Measurements from ENCODE around the gene ULK3. TPM values are rescaled to one million over a fixed set of nuclear protein-coding genes. Genes with fewer than 3 reads are reported as not detected.

The ULK3 gene
- total RNA-seq, 2 donors from 2014 or later, result 48.5 to 53.8 TPM

- H3K27me3 Mint-ChIP-seq (ENCODE audit: low read depth), result peaks cover 6% of the 10 kb centered on the region
- H3K27ac Mint-ChIP-seq, result no peak overlapping the region
- H3K4me3 Mint-ChIP-seq, result no peak overlapping the region
- ATAC-seq (replicated peaks in 1 of 2) (no peak), DNase-seq (no peak)
- peaks cover 0 to 2% of the 10 kb centered on the region in 2 donors for H3K36me3 Mint-ChIP-seq (ENCODE audit: insufficient read depth in 2 of 2)
- H3K9me3 Mint-ChIP-seq, result no peaks in the 10 kb centered on the region
- peaks cover 22% of the 10 kb centered on the region for H3K4me1 Mint-ChIP-seq (ENCODE audit: low read depth)
These were observed 9.4 kb downstream of the ULK3 start for GRCh38 chr15:74833376-74834107.

- Mint-ChIP-seq H3K4me1 (ENCODE audit: low read depth) (peaks cover 24% of the 10 kb centered on the region), H3K36me3 (ENCODE audit: insufficient read depth in 2 of 2) (peaks cover 0 to 2% of the 10 kb centered on the region in 2 donors), H3K27me3 (ENCODE audit: low read depth) (peaks cover 13% of the 10 kb centered on the region), H3K4me3 (no peak overlapping the region), H3K27ac (peak overlapping the region; percentile 49), H3K9me3 (no peaks in the 10 kb centered on the region)
- no peak for ATAC-seq (replicated peaks in 1 of 2)
- DNase-seq, result no peak
These were observed 10.1 kb downstream of the ULK3 start for GRCh38 chr15:74832826-74833225.

DNA sequence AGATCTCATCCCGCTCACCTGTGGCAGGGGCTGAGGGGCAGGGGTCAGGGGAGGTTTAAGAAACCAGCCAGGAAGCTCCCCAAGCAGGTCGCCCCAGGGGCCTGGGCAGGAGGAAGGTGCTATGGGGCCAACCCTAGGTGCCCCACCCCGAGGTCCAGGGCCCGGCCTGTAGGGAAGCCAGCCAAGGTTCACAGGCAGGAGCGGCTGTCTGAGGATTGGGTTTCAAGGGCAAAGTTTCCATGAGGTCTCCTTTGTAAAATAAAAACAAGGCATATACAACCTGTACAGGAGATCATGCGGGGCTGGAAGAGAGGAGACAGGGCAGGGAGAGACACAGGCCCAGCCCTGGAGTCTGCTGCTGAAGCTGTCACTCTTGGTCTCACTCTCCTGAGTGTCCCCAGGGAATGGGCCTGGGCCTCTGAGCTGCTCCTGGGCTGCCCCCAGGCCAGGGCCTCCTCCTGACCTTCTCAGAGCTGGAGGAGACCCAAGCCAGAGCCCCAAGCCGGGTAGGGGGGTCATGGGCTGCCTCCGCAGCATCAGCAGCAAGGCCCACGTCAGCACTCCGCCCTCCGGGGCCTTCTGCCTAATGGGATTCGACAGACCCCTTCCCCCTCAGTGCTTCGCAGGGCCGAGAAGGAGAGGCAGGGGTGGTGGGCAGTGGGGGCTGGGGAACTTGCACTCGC, 11.0 kb downstream of the ULK3 start:
- H3K36me3 Mint-ChIP-seq (ENCODE audit: insufficient read depth in 2 of 2), result peaks cover 0 to 2% of the 10 kb centered on the region in 2 donors
- DNase-seq (no peak), ATAC-seq (replicated peaks in 1 of 2) (no peak)
- no peaks in the 10 kb centered on the region for H3K9me3 Mint-ChIP-seq
- H3K27me3 Mint-ChIP-seq (ENCODE audit: low read depth), result peaks cover 22% of the 10 kb centered on the region
- H3K4me3 Mint-ChIP-seq, result no peak overlapping the region
- H3K4me1 Mint-ChIP-seq (ENCODE audit: low read depth), result peaks cover 24% of the 10 kb centered on the region
- H3K27ac Mint-ChIP-seq, result no peak overlapping the region

GRCh38 chr15:74830868-74831267, 12.1 kb downstream of the ULK3 start:
- H3K4me3 Mint-ChIP-seq, result no peak overlapping the region
- no peak overlapping the region for H3K27ac Mint-ChIP-seq
- H3K9me3 Mint-ChIP-seq, result no peaks in the 10 kb centered on the region
- DNase-seq (no peak), ATAC-seq (replicated peaks in 1 of 2) (no peak)
- peaks cover 29% of the 10 kb centered on the region for H3K27me3 Mint-ChIP-seq (ENCODE audit: low read depth)
- H3K36me3 Mint-ChIP-seq (ENCODE audit: insufficient read depth in 2 of 2), result peaks cover 0 to under 1% of the 10 kb centered on the region in 2 donors
- H3K4me1 Mint-ChIP-seq (ENCODE audit: low read depth), result peaks cover 24% of the 10 kb centered on the region

DNA sequence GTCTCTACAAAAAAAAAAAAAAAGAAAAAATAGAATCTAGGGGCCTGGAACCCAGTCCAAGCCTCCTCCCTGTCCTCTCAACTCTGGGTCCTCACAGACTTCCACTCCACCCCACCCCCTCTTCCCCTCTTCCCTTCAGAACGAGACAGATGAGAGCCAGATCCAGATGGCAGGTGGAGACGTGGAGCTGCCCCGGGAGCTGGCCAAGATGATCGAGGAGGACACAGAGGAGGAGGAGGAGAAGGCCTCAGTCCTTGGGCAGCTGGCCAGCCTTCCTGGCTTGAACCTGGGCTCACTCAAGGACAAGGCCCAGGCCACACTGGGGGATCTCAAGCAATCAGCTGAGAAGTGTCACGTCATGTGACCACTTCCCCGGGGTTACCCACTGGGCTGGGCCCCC, 13.0 kb downstream of the ULK3 start:
- Mint-ChIP-seq H3K27me3 (ENCODE audit: low read depth) (peaks cover 36% of the 10 kb centered on the region), H3K27ac (no peak overlapping the region), H3K36me3 (ENCODE audit: insufficient read depth in 2 of 2) (no peaks in the 10 kb centered on the region), H3K4me3 (no peak overlapping the region), H3K9me3 (no peaks in the 10 kb centered on the region), H3K4me1 (ENCODE audit: low read depth) (peaks cover 24% of the 10 kb centered on the region)
- no peak for ATAC-seq (replicated peaks in 1 of 2)
- DNase-seq, result no peak

DNA sequence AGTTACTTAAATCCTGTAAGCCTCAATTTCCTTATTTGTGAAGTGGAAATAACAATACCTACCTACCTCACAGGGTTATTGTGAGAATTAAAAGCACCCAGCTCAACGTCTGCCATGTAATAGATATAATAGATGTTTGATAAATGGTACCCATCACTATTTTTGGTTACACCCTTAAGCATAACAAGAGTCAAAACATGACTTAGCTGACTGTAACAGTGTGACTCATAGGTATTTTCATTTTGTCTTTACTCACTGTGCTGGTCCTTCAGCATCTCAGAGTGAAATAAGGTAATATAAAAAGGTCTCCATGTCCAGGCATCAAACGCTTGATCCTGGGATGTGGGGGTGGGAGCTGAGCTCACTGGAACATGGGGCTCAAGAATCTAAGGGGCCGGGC, 13.5 kb downstream of the ULK3 start:
- H3K4me1 Mint-ChIP-seq (ENCODE audit: low read depth), result peaks cover 24% of the 10 kb centered on the region
- ATAC-seq (replicated peaks in 1 of 2), result peak; percentile 94 to 96
- H3K9me3 Mint-ChIP-seq, result no peaks in the 10 kb centered on the region
- H3K36me3 Mint-ChIP-seq (ENCODE audit: insufficient read depth in 2 of 2), result no peaks in the 10 kb centered on the region
- DNase-seq, result no peak
- H3K4me3 Mint-ChIP-seq, result no peak overlapping the region
- H3K27ac Mint-ChIP-seq, result no peak overlapping the region
- peaks cover 41% of the 10 kb centered on the region for H3K27me3 Mint-ChIP-seq (ENCODE audit: low read depth)

GRCh38 chr15:74828835-74829234, 14.1 kb downstream of the ULK3 start:
- peaks cover 48% of the 10 kb centered on the region for H3K27me3 Mint-ChIP-seq (ENCODE audit: low read depth)
- no peak for ATAC-seq (replicated peaks in 1 of 2)
- no peak overlapping the region for H3K27ac Mint-ChIP-seq
- peaks cover 24% of the 10 kb centered on the region for H3K4me1 Mint-ChIP-seq (ENCODE audit: low read depth)
- DNase-seq, result no peak
- H3K4me3 Mint-ChIP-seq, result no peak overlapping the region
- no peaks in the 10 kb centered on the region for H3K9me3 Mint-ChIP-seq
- H3K36me3 Mint-ChIP-seq (ENCODE audit: insufficient read depth in 2 of 2), result no peaks in the 10 kb centered on the region

GRCh38 chr15:74827614-74828013, 15.3 kb downstream of the ULK3 start:
- Mint-ChIP-seq H3K4me1 (ENCODE audit: low read depth) (peaks cover 24% of the 10 kb centered on the region), H3K27me3 (ENCODE audit: low read depth) (peaks cover 50% of the 10 kb centered on the region), H3K36me3 (ENCODE audit: insufficient read depth in 2 of 2) (no peaks in the 10 kb centered on the region), H3K27ac (no peak overlapping the region), H3K4me3 (no peak overlapping the region), H3K9me3 (no peaks in the 10 kb centered on the region)
- DNase-seq, result no peak
- ATAC-seq (replicated peaks in 1 of 2), result no peak

DNA sequence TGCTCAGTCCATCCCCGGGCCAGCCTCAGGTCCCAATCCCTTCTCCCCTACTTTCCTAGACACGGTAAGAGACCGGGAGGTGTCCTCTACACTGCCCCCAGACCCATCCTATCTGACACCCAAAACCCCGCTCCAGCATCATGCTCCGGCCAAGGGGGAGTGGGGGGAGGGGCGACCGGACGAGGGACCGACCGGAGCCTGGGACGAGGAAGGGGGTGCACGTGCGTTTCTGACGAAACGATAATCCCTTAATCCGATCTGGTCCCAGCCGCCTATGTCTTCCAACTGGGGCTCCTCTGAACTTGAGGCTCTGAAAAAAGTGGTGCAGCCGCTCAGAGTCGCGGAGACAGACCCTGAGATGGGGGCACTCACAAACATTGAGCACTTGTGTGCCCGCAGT, 16.0 kb downstream of the ULK3 start:
- H3K36me3 Mint-ChIP-seq (ENCODE audit: insufficient read depth in 2 of 2), result no peaks in the 10 kb centered on the region
- H3K4me3 Mint-ChIP-seq, result no peak overlapping the region
- ATAC-seq (replicated peaks in 1 of 2) (no peak), DNase-seq (no peak)
- no peak overlapping the region for H3K27ac Mint-ChIP-seq
- H3K27me3 Mint-ChIP-seq (ENCODE audit: low read depth), result peaks cover 50% of the 10 kb centered on the region
- H3K4me1 Mint-ChIP-seq (ENCODE audit: low read depth), result peaks cover 24% of the 10 kb centered on the region
- H3K9me3 Mint-ChIP-seq, result no peaks in the 10 kb centered on the region

GRCh38 chr15:74826364-74826819, 16.6 kb downstream of the ULK3 start, which contains the start of gene CPLX3:
Gene CPLX3, plus strand, starts transcription at chr15:74826627. Its CDS starts 77 bp downstream, at chr15:74826704.
- H3K4me1 Mint-ChIP-seq (ENCODE audit: low read depth), result peaks cover 24% of the 10 kb centered on the region
- H3K4me3 Mint-ChIP-seq, result no peak within 1 kb of the TSS
- peaks cover 50% of the 10 kb centered on the region for H3K27me3 Mint-ChIP-seq (ENCODE audit: low read depth)
- ATAC-seq (replicated peaks in 1 of 2) (peak; percentile 14 to 19), DNase-seq (peak; percentile 50 to 61)
- H3K9me3 Mint-ChIP-seq, result no peaks in the 10 kb centered on the region
- H3K27ac Mint-ChIP-seq, result no peak within 1 kb of the TSS
- H3K36me3 Mint-ChIP-seq (ENCODE audit: insufficient read depth in 2 of 2), result no peaks in the 10 kb centered on the region

GRCh38 chr15:74825866-74826265, 17.1 kb downstream of the ULK3 start:
- Mint-ChIP-seq H3K36me3 (ENCODE audit: insufficient read depth in 2 of 2) (no peaks in the 10 kb centered on the region), H3K27ac (no peak overlapping the region), H3K4me3 (no peak overlapping the region), H3K27me3 (ENCODE audit: low read depth) (peaks cover 50% of the 10 kb centered on the region), H3K4me1 (ENCODE audit: low read depth) (peaks cover 24% of the 10 kb centered on the region), H3K9me3 (no peaks in the 10 kb centered on the region)
- ATAC-seq (replicated peaks in 1 of 2) (no peak), DNase-seq (no peak)

GRCh38 chr15:74824976-74825375, 18.0 kb downstream of the ULK3 start:
- Mint-ChIP-seq H3K27ac (no peak overlapping the region), H3K9me3 (no peaks in the 10 kb centered on the region), H3K27me3 (ENCODE audit: low read depth) (peaks cover 50% of the 10 kb centered on the region), H3K4me1 (ENCODE audit: low read depth) (peaks cover 17% of the 10 kb centered on the region), H3K4me3 (no peak overlapping the region), H3K36me3 (ENCODE audit: insufficient read depth in 2 of 2) (no peaks in the 10 kb centered on the region)
- DNase-seq, result no peak
- ATAC-seq (replicated peaks in 1 of 2), result no peak

- no peak for DNase-seq
- ATAC-seq (replicated peaks in 1 of 2), result no peak
- Mint-ChIP-seq H3K4me3 (no peak overlapping the region), H3K27me3 (ENCODE audit: low read depth) (peaks cover 42% of the 10 kb centered on the region), H3K36me3 (ENCODE audit: insufficient read depth in 2 of 2) (no peaks in the 10 kb centered on the region), H3K27ac (no peak overlapping the region), H3K4me1 (ENCODE audit: low read depth) (peaks cover 9% of the 10 kb centered on the region), H3K9me3 (no peaks in the 10 kb centered on the region)
These were observed 19.6 kb downstream of the ULK3 start for GRCh38 chr15:74823324-74823723.
